Naive B cell (primary cell): ENCODE results near the gene PTPRH. TPM values are rescaled to one million over a fixed set of nuclear protein-coding genes. Genes with fewer than 3 reads are reported as not detected.
A peak's percentile ranks its signal among the peaks of the same experiment; 100 is the strongest.
"Not testable (repeated sequence)": the region's sequence is repeated elsewhere in the genome, so short reads cannot be mapped to it uniquely, and the experiment has no call there.

ENCODE experiments used
- ATAC-seq, 2 donors: fragments of 150-1000 bp; cut with Tn5 transposase; 2 replicates each; pipeline ENCODE4 v1.10.0; 2021; ENCODE audit warnings: low read depth in 2 of 2, mild to moderate bottlenecking in 2 of 2, moderate library complexity in 2 of 2
- DNase-seq: peaks from one replicate; pipeline ENCODE4 v3.0.0; 2022
- H3K27ac Mint-ChIP-seq, 6 donors: one replicate each; pipeline ENCODE4 v1.8.0; 2020 to 2022; ENCODE audit warnings: mild to moderate bottlenecking in 6 of 6, mixed read lengths in 6 of 6, moderate library complexity in 5 of 6, inconsistent platforms in 2 of 6
- H3K27me3 Mint-ChIP-seq, 3 donors: one replicate each; pipeline ENCODE4 v1.8.0; 2021 to 2022; ENCODE audit warnings: mixed read lengths in 3 of 3, mild to moderate bottlenecking in 1 of 3
- H3K36me3 Mint-ChIP-seq, 2 donors: one replicate each; pipeline ENCODE4 v1.8.0; 2020 to 2022; ENCODE audit warnings: mixed read lengths in 2 of 2, inconsistent platforms in 1 of 2, mild to moderate bottlenecking in 1 of 2
- H3K4me1 Mint-ChIP-seq, 3 donors: one replicate each; pipeline ENCODE4 v1.8.0; 2020 to 2022; ENCODE audit warnings: mixed read lengths in 3 of 3, inconsistent platforms in 1 of 3, mild to moderate bottlenecking in 1 of 3, moderate library complexity in 1 of 3
- H3K4me3 Mint-ChIP-seq, 8 donors: one replicate each; pipeline ENCODE4 v1.8.0; 2020 to 2022; ENCODE audit warnings: mild to moderate bottlenecking in 8 of 8, mixed read lengths in 8 of 8, moderate library complexity in 8 of 8, inconsistent platforms in 2 of 8
- H3K9me3 Mint-ChIP-seq, 7 donors: one replicate each; pipeline ENCODE4 v1.8.0; 2020 to 2022; ENCODE audit warnings: mixed read lengths in 7 of 7, mild to moderate bottlenecking in 5 of 7, inconsistent platforms in 2 of 7, moderate library complexity in 1 of 7
- polyA plus RNA-seq, 6 donors: library from polyadenylated mRNA; unstranded; fragments of 300-500 nt; fragmentation: Illumina TruSeq; gene quantifications; one replicate each; pipeline ENCODE4 v1.2.3, GENCODE V29; 2021; ENCODE audit warnings: low read depth in 6 of 6

Gene PTPRH
- polyA plus RNA-seq, 6 donors from 2014 or later = not detected

GRCh38 chr19:55179606-55180484 is 29.5 kb downstream of the PTPRH start, which contains the start of gene SYT5:
SYT5 (minus strand) TSS chr19:55180289; CDS start chr19:55179041, 1,248 bp downstream.
- H3K9me3 Mint-ChIP-seq = peaks cover 0 to 6% (median 0%) of the 10 kb centered on the region in 7 donors
- peak; percentile 17 to 18 for ATAC-seq
- H3K4me3 Mint-ChIP-seq = peak within 1 kb of the TSS; percentile 68 to 91 (median 84)

DNA sequence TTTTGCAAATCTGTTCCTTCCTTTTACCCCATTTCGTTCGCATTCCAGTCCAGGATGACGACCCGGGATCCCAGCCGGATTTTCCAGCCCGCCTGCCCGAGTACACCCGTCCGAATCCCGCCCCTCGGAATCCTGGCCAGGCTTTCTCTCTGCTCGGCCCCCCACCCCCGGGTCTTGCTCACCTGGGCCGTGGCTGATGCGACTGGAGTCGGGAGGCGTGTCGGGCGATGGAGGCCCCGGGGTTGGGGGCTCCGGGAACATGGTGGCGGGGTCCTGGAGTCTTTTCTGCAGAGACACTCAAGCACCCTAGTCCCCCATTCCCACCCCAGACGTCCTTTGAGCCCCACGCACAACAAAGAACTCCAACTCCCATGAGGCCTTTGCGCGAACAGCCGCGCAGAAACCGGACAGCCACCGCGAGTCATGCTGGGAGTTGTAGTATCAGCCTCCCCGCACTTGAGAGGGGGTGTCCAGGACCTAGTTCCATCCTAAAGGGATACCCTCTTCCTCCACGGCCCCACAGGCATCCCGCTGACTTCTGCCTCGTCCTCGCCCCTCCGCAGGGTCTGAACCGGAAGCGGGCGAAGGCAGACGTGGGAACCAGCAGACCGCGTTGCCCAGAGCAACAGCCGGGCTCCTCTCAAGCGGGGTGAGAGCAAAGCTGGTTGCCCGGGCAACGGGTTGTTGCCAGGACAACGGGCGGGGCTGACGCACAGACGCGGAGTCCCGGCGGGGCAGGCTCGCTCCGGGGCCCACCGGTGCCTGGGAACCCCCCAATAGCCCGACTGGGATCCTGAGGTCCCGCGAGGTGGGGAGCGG is 30.3 kb downstream of the PTPRH start:
- ATAC-seq = peak; percentile 85 to 86
- Mint-ChIP-seq H3K36me3 (peaks cover 0 to 7% of the 10 kb centered on the region in 2 donors), H3K4me1 (peaks cover 32 to 37% (median 33%) of the 10 kb centered on the region in 3 donors), H3K4me3 (peak overlapping the region; percentile 68 to 91 (median 84)), H3K9me3 (peaks cover 0 to 6% (median 0%) of the 10 kb centered on the region in 7 donors), H3K27me3 (peaks cover 50 to 92% (median 88%) of the 10 kb centered on the region in 3 donors), H3K27ac (peak overlapping the region; percentile 94 to 100 (median 99))
- peak; percentile 97 for DNase-seq

More at GRCh38 chr19:55179606-55180484, 29.5 kb downstream of the PTPRH start, which contains the start of gene SYT5:
- peak; percentile 43 for DNase-seq
- Mint-ChIP-seq H3K36me3 (peaks cover 0 to 6% of the 10 kb centered on the region in 2 donors), H3K27me3 (peaks cover 45 to 90% (median 83%) of the 10 kb centered on the region in 3 donors), H3K27ac (peak within 1 kb of the TSS; percentile 94 to 100 (median 99)), H3K4me1 (peaks cover 29 to 32% (median 31%) of the 10 kb centered on the region in 3 donors)

- Mint-ChIP-seq H3K36me3 (peaks cover 0 to 26% of the 10 kb centered on the region in 2 donors), H3K4me1 (peaks cover 45 to 50% (median 49%) of the 10 kb centered on the region in 3 donors), H3K9me3 (peaks cover 5 to 11% (median 6%) of the 10 kb centered on the region in 7 donors), H3K4me3 (peak overlapping the region in 2 of 8 donors; percentile 19 to 43), H3K27ac (peak overlapping the region in 1 of 6 donors; percentile 33), H3K27me3 (peaks cover 60 to 97% (median 93%) of the 10 kb centered on the region in 3 donors)
- no peak for ATAC-seq
- DNase-seq = no peak
Observed at GRCh38 chr19:55176076-55176475, 33.2 kb downstream of the PTPRH start.

GRCh38 chr19:55175117-55175867 is 34.0 kb downstream of the PTPRH start:
- ATAC-seq (no peak), DNase-seq (no peak)
- H3K4me3 Mint-ChIP-seq = peak overlapping the region in 2 of 8 donors; percentile 55 to 73
- H3K9me3 Mint-ChIP-seq = peaks cover 5 to 11% (median 6%) of the 10 kb centered on the region in 7 donors
- peaks cover 37 to 46% (median 43%) of the 10 kb centered on the region in 3 donors for H3K4me1 Mint-ChIP-seq
- H3K36me3 Mint-ChIP-seq = peaks cover 0 to 26% of the 10 kb centered on the region in 2 donors
- peak overlapping the region in 3 of 6 donors; percentile 59 to 74 (median 61) for H3K27ac Mint-ChIP-seq
- peaks cover 56 to 97% (median 93%) of the 10 kb centered on the region in 3 donors for H3K27me3 Mint-ChIP-seq

GRCh38 chr19:55174425-55175116 is 34.7 kb downstream of the PTPRH start:
- Mint-ChIP-seq H3K27ac (peak overlapping the region in 2 of 6 donors; percentile 61 to 70), H3K36me3 (peaks cover 0 to 26% of the 10 kb centered on the region in 2 donors), H3K27me3 (peaks cover 56 to 94% (median 93%) of the 10 kb centered on the region in 3 donors), H3K4me3 (peak overlapping the region in 7 of 8 donors; percentile 72 to 87 (median 79)), H3K4me1 (peaks cover 32 to 39% (median 38%) of the 10 kb centered on the region in 3 donors), H3K9me3 (peaks cover 4 to 11% (median 6%) of the 10 kb centered on the region in 7 donors)
- ATAC-seq = no peak
- DNase-seq = no peak

GRCh38 chr19:55173714-55174409 is 35.4 kb downstream of the PTPRH start:
- ATAC-seq (peak; percentile 50 to 61), DNase-seq (no peak)
- H3K27me3 Mint-ChIP-seq = peaks cover 56 to 94% (median 94%) of the 10 kb centered on the region in 3 donors
- H3K4me1 Mint-ChIP-seq = peaks cover 25 to 32% (median 31%) of the 10 kb centered on the region in 3 donors
- H3K9me3 Mint-ChIP-seq = peaks cover 3 to 11% (median 6%) of the 10 kb centered on the region in 7 donors
- H3K4me3 Mint-ChIP-seq = peak overlapping the region; percentile 66 to 87 (median 80)
- no peak overlapping the region for H3K27ac Mint-ChIP-seq
- H3K36me3 Mint-ChIP-seq = peaks cover 0 to 26% of the 10 kb centered on the region in 2 donors

GRCh38 chr19:55173186-55173713 is 36.1 kb downstream of the PTPRH start:
- peaks cover 3 to 11% (median 6%) of the 10 kb centered on the region in 7 donors for H3K9me3 Mint-ChIP-seq
- H3K27ac Mint-ChIP-seq = peak overlapping the region in 1 of 6 donors; percentile 56
- ATAC-seq (no peak), DNase-seq (no peak)
- H3K36me3 Mint-ChIP-seq = peaks cover 0 to 26% of the 10 kb centered on the region in 2 donors
- peak overlapping the region; percentile 66 to 87 (median 80) for H3K4me3 Mint-ChIP-seq
- peaks cover 57 to 90% (median 90%) of the 10 kb centered on the region in 3 donors for H3K27me3 Mint-ChIP-seq
- H3K4me1 Mint-ChIP-seq = peaks cover 22 to 26% (median 26%) of the 10 kb centered on the region in 3 donors

GRCh38 chr19:55172741-55173140 is 36.6 kb downstream of the PTPRH start:
- peak overlapping the region; percentile 53 to 81 (median 76) for H3K4me3 Mint-ChIP-seq
- H3K27ac Mint-ChIP-seq = peak overlapping the region in 1 of 6 donors; percentile 37
- peaks cover 0 to 26% of the 10 kb centered on the region in 2 donors for H3K36me3 Mint-ChIP-seq
- ATAC-seq = no peak
- H3K27me3 Mint-ChIP-seq = peaks cover 57 to 90% (median 88%) of the 10 kb centered on the region in 3 donors
- no peak for DNase-seq
- peaks cover 18 to 26% (median 22%) of the 10 kb centered on the region in 3 donors for H3K4me1 Mint-ChIP-seq
- H3K9me3 Mint-ChIP-seq = peaks cover 3 to 11% (median 6%) of the 10 kb centered on the region in 7 donors

DNA sequence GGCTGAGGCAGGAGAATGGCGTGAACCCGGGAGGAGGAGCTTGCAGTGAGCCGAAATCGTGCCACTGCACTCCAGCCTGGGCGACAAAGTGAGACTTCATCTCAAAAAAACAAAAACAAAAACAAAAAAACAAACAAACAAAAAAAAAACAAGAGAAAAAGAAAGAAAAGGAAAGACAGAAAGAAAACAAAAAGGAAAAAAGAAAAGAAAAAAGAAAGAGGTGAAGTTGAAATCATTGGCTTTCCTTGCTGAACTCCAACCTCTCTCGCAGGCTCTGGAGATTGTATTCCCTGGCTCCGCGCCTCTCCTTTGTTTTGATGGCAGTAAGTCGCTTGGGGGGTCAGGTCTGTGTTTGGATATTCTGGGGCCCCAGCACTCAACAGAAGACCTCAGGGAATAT is 37.0 kb downstream of the PTPRH start:
- Mint-ChIP-seq H3K9me3 (peaks cover 3 to 11% (median 6%) of the 10 kb centered on the region in 7 donors), H3K27me3 (peaks cover 57 to 90% (median 89%) of the 10 kb centered on the region in 3 donors), H3K4me1 (peaks cover 17 to 26% (median 23%) of the 10 kb centered on the region in 3 donors), H3K36me3 (peaks cover 0 to 26% of the 10 kb centered on the region in 2 donors), H3K4me3 (peak overlapping the region; percentile 53 to 81 (median 76))
- DNase-seq, ATAC-seq, H3K27ac Mint-ChIP-seq: not testable (repeated sequence)

DNA sequence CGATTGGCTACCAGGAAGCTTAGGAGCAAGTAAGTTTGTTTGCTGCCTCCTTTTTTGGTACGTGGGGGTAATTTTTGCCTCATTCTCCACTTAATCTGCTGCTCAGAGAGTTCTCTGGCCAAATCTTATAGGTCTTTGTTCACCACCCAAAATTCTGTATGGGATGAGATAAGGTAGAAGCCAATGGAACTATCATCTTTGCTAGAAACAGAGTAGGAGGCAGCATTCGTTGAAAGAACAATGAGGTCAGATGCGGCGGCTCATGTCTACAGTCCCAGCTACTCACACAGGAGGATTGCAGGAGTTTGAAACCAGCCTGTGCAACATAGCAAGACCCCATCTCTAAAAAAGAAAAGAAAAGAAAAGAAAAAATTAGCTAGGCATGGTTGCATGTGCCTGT is 37.9 kb downstream of the PTPRH start:
- H3K4me1 Mint-ChIP-seq = peaks cover 25 to 35% (median 32%) of the 10 kb centered on the region in 3 donors
- ATAC-seq (no peak), DNase-seq (no peak)
- H3K36me3 Mint-ChIP-seq = peaks cover 7 to 33% of the 10 kb centered on the region in 2 donors
- peak overlapping the region in 4 of 8 donors; percentile 34 to 81 (median 37) for H3K4me3 Mint-ChIP-seq
- peak overlapping the region in 1 of 6 donors; percentile 76 for H3K27ac Mint-ChIP-seq
- H3K9me3 Mint-ChIP-seq = peaks cover 6 to 18% (median 12%) of the 10 kb centered on the region in 7 donors
- H3K27me3 Mint-ChIP-seq = peaks cover 56 to 90% (median 89%) of the 10 kb centered on the region in 3 donors

DNA sequence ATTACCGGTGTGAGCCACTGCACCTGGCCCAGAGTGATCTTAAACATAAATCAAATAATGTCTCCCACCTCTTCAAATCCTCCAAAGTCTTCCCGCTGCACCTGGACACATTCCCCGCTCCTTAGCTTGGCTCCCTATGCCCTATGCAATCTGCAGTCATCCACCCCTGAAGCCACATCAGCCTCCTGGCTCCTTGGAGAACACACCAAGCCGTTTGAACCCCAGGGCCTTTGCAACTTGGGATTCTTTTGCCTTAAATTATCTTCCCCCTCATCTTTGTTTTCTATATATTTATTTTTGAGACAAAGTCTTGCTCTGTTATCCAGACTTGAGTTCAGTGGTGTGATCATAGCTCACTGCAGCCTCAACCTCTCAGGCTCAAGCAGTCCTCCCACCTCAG is 40.2 kb downstream of the PTPRH start:
- no peak for ATAC-seq
- H3K27me3 Mint-ChIP-seq = peaks cover 59 to 90% (median 87%) of the 10 kb centered on the region in 3 donors
- H3K27ac Mint-ChIP-seq = peak overlapping the region in 1 of 6 donors; percentile 35

More for the DNA sequence above, 40.2 kb downstream of the PTPRH start:
- DNase-seq = no peak
- Mint-ChIP-seq H3K9me3 (peaks cover 6 to 25% (median 15%) of the 10 kb centered on the region in 7 donors), H3K4me1 (peaks cover 25 to 33% (median 29%) of the 10 kb centered on the region in 3 donors), H3K4me3 (no peak overlapping the region), H3K36me3 (peaks cover 7 to 31% of the 10 kb centered on the region in 2 donors)
